ENCODE data around the gene MLXIP. TPM values are rescaled to one million over a fixed set of nuclear protein-coding genes. Genes with fewer than 3 reads are reported as not detected.
A peak's percentile ranks its signal among the peaks of the same experiment; 100 is the strongest.

The MLXIP gene
- total and polyA plus RNA-seq, 3 experiments from 2014 or later: 18.3 to 33.9 (median 32.1) TPM

DNA sequence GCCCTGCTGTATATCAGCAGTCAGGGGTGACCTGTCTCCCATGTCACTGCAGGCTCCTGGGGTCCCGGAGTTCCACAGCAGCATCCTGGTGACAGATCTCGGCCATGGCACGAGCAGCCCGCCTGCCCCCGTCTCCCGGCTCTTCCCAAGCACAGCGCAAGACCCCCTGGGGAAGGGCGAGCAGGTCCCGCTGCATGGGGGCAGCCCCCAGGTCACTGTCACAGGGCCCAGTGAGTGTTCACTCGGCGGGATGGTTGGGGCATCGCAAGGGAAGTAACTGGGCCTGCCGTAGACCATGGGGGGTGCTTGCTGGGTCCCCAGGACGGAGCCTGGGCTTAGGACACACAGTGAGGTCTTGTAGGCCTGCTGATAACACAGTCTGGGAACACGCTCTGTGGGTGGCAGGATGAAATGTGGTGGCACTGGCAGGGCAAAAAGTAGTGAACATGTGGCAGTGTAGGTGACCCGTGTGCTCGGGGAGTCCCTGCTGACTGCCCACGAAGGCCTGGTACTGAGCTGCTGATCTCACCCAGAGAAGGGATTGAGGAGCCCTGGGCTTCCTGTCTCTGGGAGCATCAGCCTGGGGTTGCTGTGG is 57.0 kb downstream of the MLXIP start:
- no peak overlapping the region for H3K4me3 Mint-ChIP-seq
- Histone ChIP-seq H3K9me3 (ENCODE audit: low read length) (no peaks in the 10 kb centered on the region), H3K27ac (ENCODE audit: low read depth, low read length) (no peak overlapping the region), H3K27me3 (ENCODE audit: insufficient read depth, low read length, poor library complexity, severe bottlenecking) (no peaks in the 10 kb centered on the region), H3K4me3 (ENCODE audit: low read length) (no peak overlapping the region), H3K4me1 (ENCODE audit: insufficient read depth, low read length) (no peaks in the 10 kb centered on the region), H3K36me3 (ENCODE audit: insufficient read depth, low read length) (peaks cover 7% of the 10 kb centered on the region)
- no peaks in the 10 kb centered on the region for H3K27me3 Mint-ChIP-seq
- no peak for DNase-seq
- ChIA-PET POLR2A (no interaction called here), CTCF (no interaction called here)
- H3K4me1 Mint-ChIP-seq: peaks cover 0 to 4% (median 0%) of the 10 kb centered on the region in 3 donors
- H3K27ac Mint-ChIP-seq: peak overlapping the region in 1 of 8 donors; percentile 32
- H3K9me3 Mint-ChIP-seq: no peaks in the 10 kb centered on the region
- H3K36me3 Mint-ChIP-seq: peaks cover 0 to 72% (median 12%) of the 10 kb centered on the region in 3 donors

- H3K27me3 Mint-ChIP-seq: no peaks in the 10 kb centered on the region
- H3K9me3 Mint-ChIP-seq: no peaks in the 10 kb centered on the region
- POLR2A ChIA-PET: no interaction called here
- no peak for DNase-seq
- H3K36me3 Mint-ChIP-seq: peaks cover 0 to 72% (median 9%) of the 10 kb centered on the region in 3 donors
- Histone ChIP-seq H3K9me3 (ENCODE audit: low read length) (no peaks in the 10 kb centered on the region), H3K27me3 (ENCODE audit: insufficient read depth, low read length, poor library complexity, severe bottlenecking) (no peaks in the 10 kb centered on the region), H3K4me1 (ENCODE audit: insufficient read depth, low read length) (no peaks in the 10 kb centered on the region), H3K27ac (ENCODE audit: low read depth, low read length) (no peak overlapping the region), H3K4me3 (ENCODE audit: low read length) (no peak overlapping the region), H3K36me3 (ENCODE audit: insufficient read depth, low read length) (peaks cover 15% of the 10 kb centered on the region)
- CTCF ChIA-PET: interaction anchor here (0.6 to 1.2 kb wide), 2 partner anchors 14 to 45 kb away, joined by 3 read pairs; no protein-coding TSS in a partner anchor
- no peak overlapping the region for H3K27ac Mint-ChIP-seq
- H3K4me1 Mint-ChIP-seq: no peaks in the 10 kb centered on the region
- no peak overlapping the region for H3K4me3 Mint-ChIP-seq
Measured at GRCh38 chr12:122137229-122137628, 58.7 kb downstream of the MLXIP start.

GRCh38 chr12:122137681-122138080 is 59.1 kb downstream of the MLXIP start:
- no peak overlapping the region for H3K27ac ChIP-seq (ENCODE audit: low read depth, low read length)
- Mint-ChIP-seq H3K4me1 (no peaks in the 10 kb centered on the region), H3K27me3 (no peaks in the 10 kb centered on the region), H3K27ac (no peak overlapping the region), H3K4me3 (no peak overlapping the region), H3K9me3 (no peaks in the 10 kb centered on the region), H3K36me3 (peaks cover 0 to 72% (median 9%) of the 10 kb centered on the region in 3 donors)
- CTCF ChIA-PET: interaction anchor here (0.6 to 1.2 kb wide), 2 partner anchors 15 to 45 kb away, joined by 3 read pairs; no protein-coding TSS in a partner anchor
- POLR2A ChIA-PET: interaction anchor here (0.5 kb wide), 1 partner anchor 129 kb away, joined by 3 read pairs; no protein-coding TSS in a partner anchor
- no peak overlapping the region for H3K4me3 ChIP-seq (ENCODE audit: low read length)
- no peaks in the 10 kb centered on the region for H3K4me1 ChIP-seq (ENCODE audit: insufficient read depth, low read length)
- DNase-seq: no peak
- H3K36me3 ChIP-seq (ENCODE audit: insufficient read depth, low read length): peaks cover 19% of the 10 kb centered on the region
- H3K27me3 ChIP-seq (ENCODE audit: insufficient read depth, low read length, poor library complexity, severe bottlenecking): no peaks in the 10 kb centered on the region
- no peaks in the 10 kb centered on the region for H3K9me3 ChIP-seq (ENCODE audit: low read length)

- ChIA-PET CTCF (interaction anchor here (1.2 kb wide), 1 partner anchor 15 kb away, joined by 3 read pairs; no protein-coding TSS in a partner anchor), POLR2A (interaction anchor here (0.5 kb wide), 1 partner anchor 129 kb away, joined by 3 read pairs; no protein-coding TSS in a partner anchor)
- Mint-ChIP-seq H3K27ac (no peak overlapping the region), H3K27me3 (no peaks in the 10 kb centered on the region), H3K9me3 (no peaks in the 10 kb centered on the region), H3K36me3 (peaks cover 0 to 71% (median 9%) of the 10 kb centered on the region in 3 donors), H3K4me3 (no peak overlapping the region), H3K4me1 (no peaks in the 10 kb centered on the region)
- H3K27ac ChIP-seq (ENCODE audit: low read depth, low read length): no peak overlapping the region
- no peaks in the 10 kb centered on the region for H3K4me1 ChIP-seq (ENCODE audit: insufficient read depth, low read length)
- no peak overlapping the region for H3K4me3 ChIP-seq (ENCODE audit: low read length)
- H3K27me3 ChIP-seq (ENCODE audit: insufficient read depth, low read length, poor library complexity, severe bottlenecking): no peaks in the 10 kb centered on the region
- DNase-seq: no peak
- no peaks in the 10 kb centered on the region for H3K9me3 ChIP-seq (ENCODE audit: low read length)
- H3K36me3 ChIP-seq (ENCODE audit: insufficient read depth, low read length): peaks cover 19% of the 10 kb centered on the region
Measured at GRCh38 chr12:122138181-122138580, 59.6 kb downstream of the MLXIP start.

GRCh38 chr12:122138616-122139015 is 60.1 kb downstream of the MLXIP start:
- no peaks in the 10 kb centered on the region for H3K9me3 Mint-ChIP-seq
- POLR2A ChIA-PET: no interaction called here
- CTCF ChIA-PET: interaction anchor here (1.0 kb wide), 1 partner anchor 32 kb away, joined by 5 read pairs; no protein-coding TSS in a partner anchor
- peaks cover under 1 to 71% (median 10%) of the 10 kb centered on the region in 3 donors for H3K36me3 Mint-ChIP-seq
- H3K36me3 ChIP-seq (ENCODE audit: insufficient read depth, low read length): peaks cover 19% of the 10 kb centered on the region
- no peak overlapping the region for H3K4me3 ChIP-seq (ENCODE audit: low read length)
- no peaks in the 10 kb centered on the region for H3K4me1 Mint-ChIP-seq
- no peak overlapping the region for H3K27ac ChIP-seq (ENCODE audit: low read depth, low read length)
- H3K27me3 Mint-ChIP-seq: no peaks in the 10 kb centered on the region
- H3K27me3 ChIP-seq (ENCODE audit: insufficient read depth, low read length, poor library complexity, severe bottlenecking): no peaks in the 10 kb centered on the region
- H3K4me3 Mint-ChIP-seq: no peak overlapping the region
- H3K4me1 ChIP-seq (ENCODE audit: insufficient read depth, low read length): no peaks in the 10 kb centered on the region
- H3K9me3 ChIP-seq (ENCODE audit: low read length): no peaks in the 10 kb centered on the region
- H3K27ac Mint-ChIP-seq: peak overlapping the region in 1 of 8 donors; percentile 33
- no peak for DNase-seq

- Mint-ChIP-seq H3K27ac (no peak overlapping the region), H3K4me3 (no peak overlapping the region), H3K36me3 (peaks cover 4 to 71% (median 10%) of the 10 kb centered on the region in 3 donors), H3K4me1 (no peaks in the 10 kb centered on the region), H3K9me3 (no peaks in the 10 kb centered on the region), H3K27me3 (no peaks in the 10 kb centered on the region)
- ChIA-PET POLR2A (no interaction called here), CTCF (interaction anchor here (1.0 to 1.3 kb wide), 2 partner anchors 33 to 51 kb away, joined by 5 read pairs; no protein-coding TSS in a partner anchor)
- no peak for DNase-seq
- no peak overlapping the region for H3K4me3 ChIP-seq (ENCODE audit: low read length)
- no peaks in the 10 kb centered on the region for H3K27me3 ChIP-seq (ENCODE audit: insufficient read depth, low read length, poor library complexity, severe bottlenecking)
- H3K27ac ChIP-seq (ENCODE audit: low read depth, low read length): no peak overlapping the region
- H3K4me1 ChIP-seq (ENCODE audit: insufficient read depth, low read length): no peaks in the 10 kb centered on the region
- no peaks in the 10 kb centered on the region for H3K9me3 ChIP-seq (ENCODE audit: low read length)
- H3K36me3 ChIP-seq (ENCODE audit: insufficient read depth, low read length): peaks cover 22% of the 10 kb centered on the region
Measured at GRCh38 chr12:122139266-122139665, 60.7 kb downstream of the MLXIP start.

GRCh38 chr12:122139941-122140340 is 61.4 kb downstream of the MLXIP start:
- H3K36me3 ChIP-seq (ENCODE audit: insufficient read depth, low read length): peaks cover 22% of the 10 kb centered on the region
- H3K27me3 Mint-ChIP-seq: no peaks in the 10 kb centered on the region
- CTCF ChIA-PET: interaction anchor here (1.3 kb wide), 1 partner anchor 51 kb away, joined by 5 read pairs; no protein-coding TSS in a partner anchor
- no peak overlapping the region for H3K27ac Mint-ChIP-seq
- no peak for DNase-seq
- no peaks in the 10 kb centered on the region for H3K9me3 Mint-ChIP-seq
- H3K27me3 ChIP-seq (ENCODE audit: insufficient read depth, low read length, poor library complexity, severe bottlenecking): no peaks in the 10 kb centered on the region
- no peaks in the 10 kb centered on the region for H3K4me1 Mint-ChIP-seq
- H3K4me1 ChIP-seq (ENCODE audit: insufficient read depth, low read length): no peaks in the 10 kb centered on the region
- no peak overlapping the region for H3K27ac ChIP-seq (ENCODE audit: low read depth, low read length)
- H3K4me3 ChIP-seq (ENCODE audit: low read length): no peak overlapping the region
- no peaks in the 10 kb centered on the region for H3K9me3 ChIP-seq (ENCODE audit: low read length)
- no peak overlapping the region for H3K4me3 Mint-ChIP-seq
- H3K36me3 Mint-ChIP-seq: peaks cover 4 to 69% (median 10%) of the 10 kb centered on the region in 3 donors
- POLR2A ChIA-PET: no interaction called here

DNA sequence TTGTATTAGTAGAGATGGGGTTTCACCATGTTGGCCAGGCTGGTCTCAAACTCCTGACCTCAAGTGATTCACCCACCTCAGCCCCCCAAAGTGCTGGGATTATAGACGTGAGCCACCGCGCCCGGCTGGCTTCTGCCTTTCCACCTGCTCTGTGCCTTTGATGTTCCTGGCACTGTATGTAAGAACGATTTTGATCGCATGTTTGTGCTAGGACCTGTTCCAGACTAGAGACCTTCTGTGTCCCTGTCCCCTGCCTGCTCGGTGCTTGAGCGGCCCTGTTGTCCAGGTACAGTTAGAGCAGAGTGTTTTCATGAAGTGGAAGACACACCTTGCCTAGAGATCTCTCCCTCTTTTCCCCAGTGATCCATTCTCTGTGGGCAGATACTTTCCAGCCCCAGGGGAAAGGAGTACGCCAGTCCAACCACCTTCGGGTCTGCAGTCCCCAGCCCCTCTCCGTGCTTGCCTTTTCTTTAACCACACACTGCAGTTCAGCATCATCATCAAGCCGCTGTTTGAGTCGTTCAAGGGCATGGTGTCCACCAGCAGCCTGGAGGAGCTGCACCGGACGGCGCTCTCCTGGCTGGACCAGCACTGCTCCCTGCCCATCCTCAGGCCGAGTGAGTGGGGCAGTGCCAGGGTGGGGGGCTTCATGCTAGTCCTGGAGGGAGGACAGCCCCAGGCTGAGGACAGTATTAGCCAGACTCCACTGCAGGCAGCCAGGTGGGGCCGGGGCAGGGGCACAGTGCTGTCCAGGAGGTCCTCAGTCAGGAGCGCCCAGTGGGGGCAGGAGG is 62.1 kb downstream of the MLXIP start:
- Histone ChIP-seq H3K9me3 (ENCODE audit: low read length) (no peaks in the 10 kb centered on the region), H3K4me3 (ENCODE audit: low read length) (no peak overlapping the region), H3K27me3 (ENCODE audit: insufficient read depth, low read length, poor library complexity, severe bottlenecking) (no peaks in the 10 kb centered on the region), H3K4me1 (ENCODE audit: insufficient read depth, low read length) (no peaks in the 10 kb centered on the region), H3K36me3 (ENCODE audit: insufficient read depth, low read length) (peaks cover 22% of the 10 kb centered on the region), H3K27ac (ENCODE audit: low read depth, low read length) (no peak overlapping the region)
- no peak for DNase-seq
- Mint-ChIP-seq H3K36me3 (peaks cover 4 to 62% (median 10%) of the 10 kb centered on the region in 3 donors), H3K4me1 (no peaks in the 10 kb centered on the region), H3K9me3 (no peaks in the 10 kb centered on the region), H3K27me3 (no peaks in the 10 kb centered on the region), H3K4me3 (no peak overlapping the region), H3K27ac (peak overlapping the region in 1 of 8 donors; percentile 6)
- CTCF ChIA-PET: interaction anchor here (1.3 kb wide), 1 partner anchor 50 kb away, joined by 5 read pairs; no protein-coding TSS in a partner anchor
- POLR2A ChIA-PET: no interaction called here
